KBM-7 (cell line): ENCODE results near the gene SMG9.
"Not testable (repeated sequence)": the region's sequence is repeated elsewhere in the genome, so short reads cannot be mapped to it uniquely, and the experiment has no call there.

ENCODE experiments used
- DNase-seq: peaks from one replicate; pipeline ENCODE4 v3.0.0-alpha.2; 2015
- in situ Hi-C: fragments of 300-500 bp; cut with MboI; formaldehyde crosslinking; loops from 2 replicates; pipeline ENCODE4 v1.14.3; 2020; ENCODE audit warnings: low sequenced_read_pairs, low pct_unique_long_range_greater_than_20kb, mixed read lengths

Gene SMG9

GRCh38 chr19:43700395-43701000 lies 54.3 kb downstream of the SMG9 start:
- DNase-seq = peak; percentile 23

DNA sequence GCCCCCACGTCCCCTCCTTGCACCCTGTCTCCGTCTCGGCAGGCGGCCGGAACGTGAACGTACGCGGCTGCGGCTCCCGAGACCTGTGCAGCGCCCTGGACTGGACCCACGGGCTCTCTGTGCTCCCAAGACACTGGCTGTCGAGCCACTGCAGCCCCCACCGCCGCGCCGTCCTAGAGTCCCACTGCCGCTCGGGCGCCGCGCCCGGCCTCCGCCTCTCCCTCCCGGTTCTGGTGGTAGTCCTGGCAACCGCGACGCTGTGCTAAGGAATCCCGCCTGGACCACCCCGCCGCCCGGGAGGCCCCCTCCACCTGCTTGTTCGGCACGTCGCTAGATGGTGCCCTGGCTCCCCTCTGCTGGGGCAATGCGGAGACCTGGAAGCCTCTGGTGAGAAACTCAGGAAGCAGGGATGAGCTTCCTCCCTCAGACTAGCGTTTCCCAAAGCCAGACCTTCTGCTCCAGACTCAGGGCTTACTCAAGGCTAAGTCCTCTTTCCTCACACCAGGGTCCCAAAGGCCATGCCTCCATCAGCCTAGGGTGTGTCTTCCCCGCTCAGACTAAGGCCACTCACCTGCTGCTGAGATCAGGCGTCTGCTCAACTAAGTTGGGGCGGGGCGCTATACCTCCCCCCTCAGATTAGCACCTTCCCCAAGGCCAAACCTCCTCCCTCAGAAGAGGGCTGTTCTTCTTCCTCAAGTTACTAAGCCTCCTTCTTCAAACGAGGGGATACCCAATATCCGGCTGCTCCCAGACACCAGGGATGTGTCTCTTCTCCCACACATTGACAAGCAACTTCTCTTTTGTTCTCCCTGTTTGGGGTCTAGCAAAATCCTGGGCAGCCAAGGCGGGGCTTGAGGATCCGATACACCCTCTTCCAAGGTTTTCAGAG lies 55.0 kb downstream of the SMG9 start:
- in situ Hi-C loops = no loop called here
- no peak for DNase-seq

More at GRCh38 chr19:43700395-43701000, 54.3 kb downstream of the SMG9 start:
- in situ Hi-C loops = no loop called here

DNA sequence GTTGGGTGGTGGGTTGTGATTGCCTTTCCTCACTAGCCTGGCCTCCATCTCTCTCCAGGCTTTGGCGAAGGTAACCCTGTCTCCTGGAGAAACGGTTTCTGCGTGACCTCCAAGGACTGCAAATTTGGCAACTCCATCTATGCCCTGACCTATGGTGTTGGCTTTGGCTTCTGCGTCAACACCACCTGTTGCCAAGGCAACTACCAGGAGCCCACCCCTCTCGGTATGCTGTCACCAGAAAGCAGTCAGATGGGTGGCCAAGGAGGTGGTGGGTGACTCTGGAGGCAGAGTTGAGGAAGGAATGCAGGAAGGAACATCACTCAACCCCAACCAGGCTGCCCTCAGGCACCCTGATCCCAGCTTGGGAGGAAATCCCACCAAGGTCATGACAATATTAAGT lies 57.5 kb downstream of the SMG9 start:
- in situ Hi-C loops = no loop called here
- DNase-seq = no peak

- in situ Hi-C loops = no loop called here
Observed at GRCh38 chr19:43695985-43696704, 58.6 kb downstream of the SMG9 start.

GRCh38 chr19:43694553-43694952 lies 60.2 kb downstream of the SMG9 start:
- no peak for DNase-seq
- in situ Hi-C loops = no loop called here

More at GRCh38 chr19:43695985-43696704, 58.6 kb downstream of the SMG9 start:
- peak; percentile 21 for DNase-seq

GRCh38 chr19:43692877-43693276 lies 61.9 kb downstream of the SMG9 start:
- no peak for DNase-seq
- in situ Hi-C loops = no loop called here

GRCh38 chr19:43692385-43692784 lies 62.4 kb downstream of the SMG9 start:
- in situ Hi-C loops = no loop called here
- no peak for DNase-seq

GRCh38 chr19:43691755-43692154 lies 63.0 kb downstream of the SMG9 start:
- in situ Hi-C loops = no loop called here
- no peak for DNase-seq

- DNase-seq = no peak
- in situ Hi-C loops = no loop called here
Observed at GRCh38 chr19:43690890-43691289, 63.9 kb downstream of the SMG9 start.

DNA sequence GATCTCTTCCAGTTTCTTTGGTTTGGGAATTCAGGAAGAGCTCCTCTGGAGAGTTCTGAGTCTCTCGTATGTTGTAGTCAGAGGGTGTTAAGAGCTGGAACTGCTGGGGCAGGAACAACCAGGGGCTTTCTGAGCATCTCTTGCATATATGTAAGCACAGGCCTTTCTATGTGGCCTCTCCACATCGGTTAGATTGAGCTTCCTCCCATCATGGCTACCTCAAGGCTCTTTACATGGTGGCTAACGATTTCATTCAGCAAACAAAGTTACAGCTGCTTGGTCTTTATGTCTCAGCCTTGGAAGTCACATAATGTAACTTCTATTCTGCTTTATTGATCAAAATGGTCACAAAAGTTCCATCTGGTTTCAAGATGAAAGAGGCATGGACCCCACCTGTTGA lies 64.3 kb downstream of the SMG9 start:
- no peak for DNase-seq
- in situ Hi-C loops = no loop called here

DNA sequence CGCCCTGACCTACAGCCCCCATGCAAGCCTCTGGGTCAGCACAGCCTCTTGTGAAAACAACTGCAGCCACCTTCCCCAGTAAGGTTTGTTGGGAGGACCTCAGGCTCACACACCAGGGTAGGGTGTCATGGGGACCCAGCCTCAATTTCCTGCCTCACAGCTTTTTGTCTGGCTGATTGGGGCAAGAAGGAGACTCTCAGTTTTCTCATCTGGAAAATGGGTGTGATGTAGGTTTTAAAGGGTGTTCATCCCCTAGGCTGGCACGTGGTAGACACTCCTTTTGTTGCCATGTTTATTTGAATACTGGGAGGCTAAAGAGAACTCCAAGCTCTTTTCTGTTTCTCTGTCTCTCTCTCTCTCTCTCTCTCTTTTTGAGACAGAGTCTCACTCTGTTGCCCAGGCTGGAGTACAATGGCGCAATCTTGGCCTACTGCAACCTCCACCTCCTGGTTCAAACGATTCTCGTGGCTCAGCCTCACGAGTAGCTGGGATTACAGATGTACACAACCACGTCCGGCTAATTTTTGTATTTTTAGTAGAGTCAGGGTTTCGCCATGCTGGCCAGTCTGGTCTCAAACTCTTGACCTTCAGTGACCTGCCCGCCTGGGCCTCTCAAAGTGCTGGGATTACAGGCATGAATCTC lies 66.6 kb downstream of the SMG9 start:
- no peak for DNase-seq
- in situ Hi-C loops = no loop called here

DNA sequence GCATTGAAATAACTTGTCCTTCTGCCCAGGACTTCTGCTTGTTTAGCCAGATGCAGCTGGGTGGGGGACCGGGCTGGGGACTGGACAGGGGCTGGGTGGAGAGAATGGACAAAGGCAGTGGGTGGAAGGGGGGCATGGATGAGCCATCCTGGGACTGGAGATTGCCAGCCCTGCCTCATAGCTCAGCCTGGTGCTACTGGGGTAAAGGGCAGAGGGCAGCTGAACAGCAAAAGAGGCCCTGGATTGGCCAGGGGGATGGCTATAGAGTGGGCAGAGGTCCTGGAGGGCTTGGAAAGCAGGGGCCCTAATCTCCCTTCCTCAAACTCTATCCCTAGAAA lies 67.1 kb downstream of the SMG9 start:
- in situ Hi-C loops = no loop called here
- DNase-seq = no peak

DNA sequence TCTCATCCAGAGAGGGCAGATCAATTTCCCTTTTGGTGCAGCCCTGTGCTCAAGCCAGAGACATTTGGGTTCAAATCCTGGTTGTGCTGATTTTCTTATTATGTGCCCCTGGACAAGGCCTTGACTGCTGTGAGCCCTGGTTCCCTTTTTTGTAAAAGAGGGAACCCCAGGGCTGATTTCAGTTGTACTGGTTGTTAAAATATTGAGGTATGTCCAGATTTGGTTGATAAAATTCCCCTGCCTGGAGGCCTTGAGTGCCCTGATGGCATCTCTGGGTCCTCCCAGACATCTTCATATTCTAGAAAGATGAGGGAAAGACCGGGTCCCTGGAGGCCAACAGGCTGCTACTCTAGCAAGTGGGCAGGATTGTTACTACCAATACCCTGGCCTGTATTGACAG lies 70.4 kb downstream of the SMG9 start:
- no peak for DNase-seq
- in situ Hi-C loops = no loop called here

DNA sequence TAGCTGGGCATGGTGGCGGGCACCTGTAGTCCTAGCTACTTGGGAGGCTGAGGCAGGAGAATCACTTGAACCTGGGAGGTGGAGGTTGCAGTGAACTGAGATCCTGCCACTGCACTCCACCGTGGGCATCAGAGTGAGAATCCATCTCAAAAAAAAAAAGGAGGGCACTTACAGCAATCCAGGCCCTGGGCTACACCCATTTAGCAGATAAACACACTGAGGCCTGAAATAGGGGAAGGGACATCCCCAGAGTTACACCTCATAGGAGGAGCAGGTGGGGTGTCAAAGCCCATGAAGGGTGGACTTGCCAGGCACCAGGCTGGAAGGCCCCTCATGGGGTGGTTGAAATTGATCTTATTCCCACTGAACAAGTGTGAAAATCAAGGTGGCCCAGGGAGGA lies 70.9 kb downstream of the SMG9 start:
- in situ Hi-C loops = no loop called here

GRCh38 chr19:43682824-43683661 lies 71.7 kb downstream of the SMG9 start:
- DNase-seq = no peak
- in situ Hi-C loops = no loop called here

More for the DNA sequence above, 70.9 kb downstream of the SMG9 start:
- no peak for DNase-seq

- DNase-seq, in situ Hi-C loops: not testable (repeated sequence)
Observed at GRCh38 chr19:43682269-43682668, 72.5 kb downstream of the SMG9 start.

GRCh38 chr19:43681821-43682220 lies 72.9 kb downstream of the SMG9 start:
- no peak for DNase-seq
- in situ Hi-C loops = no loop called here

GRCh38 chr19:43678512-43679261 lies 76.1 kb downstream of the SMG9 start:
- in situ Hi-C loops = no loop called here
- DNase-seq = no peak
